Measurements from ENCODE around the gene SCUBE1. TPM values are rescaled to one million over a fixed set of nuclear protein-coding genes. Genes with fewer than 3 reads are reported as not detected.

The SCUBE1 gene
- total and polyA plus RNA-seq, 2 of the 8 experiments (the other 6 are each of a cell fraction or from before 2014, with no cell fraction given) = 2.3 to 4.9 TPM

DNA sequence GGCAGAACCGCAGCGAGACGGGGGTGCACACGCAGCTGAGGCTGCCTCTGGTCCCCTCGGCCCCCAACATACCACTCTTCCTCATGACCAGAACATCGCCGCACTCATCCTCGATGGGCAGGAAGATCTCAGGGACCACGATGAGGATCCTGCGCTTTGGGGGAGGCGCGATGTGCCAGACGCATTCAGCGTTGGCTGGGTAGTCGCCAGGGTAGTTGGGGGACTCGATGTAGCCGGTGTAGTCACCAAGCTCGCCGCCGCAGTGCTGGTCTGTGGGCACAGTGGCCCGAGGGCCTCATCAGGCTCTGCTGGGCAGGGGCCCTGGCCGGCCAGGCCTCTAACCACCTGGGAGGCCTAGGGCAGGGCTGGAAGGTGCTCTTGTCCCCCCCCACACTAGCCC lies 133.2 kb downstream of the SCUBE1 start (continued):
- no peak for TF ChIP-seq JUN (IDR thresholded peaks at IDR 0.05; ENCODE audit: low read depth, low read length)
- no peak for TF ChIP-seq NRF1 (IDR thresholded peaks at IDR 0.05; ENCODE audit: low read depth, low read length)
